Stimulated activated CD4-positive, alpha-beta T cell treated with anti-CD3 and anti-CD28 coated beads, Interleukin-2, amount 100 ng/mL, for 48 hours (primary cell): ENCODE results near the gene COPB2.

ENCODE experiments used
- DNase-seq, 2 donors: peaks; one replicate each; pipeline ENCODE4 v3.0.0-alpha.2; 2020

The COPB2 gene

GRCh38 chr3:139326131-139326530 is 63.3 kb downstream of the COPB2 start:
- no peak for DNase-seq

GRCh38 chr3:139325551-139325950 is 63.9 kb downstream of the COPB2 start:
- no peak for DNase-seq

DNA sequence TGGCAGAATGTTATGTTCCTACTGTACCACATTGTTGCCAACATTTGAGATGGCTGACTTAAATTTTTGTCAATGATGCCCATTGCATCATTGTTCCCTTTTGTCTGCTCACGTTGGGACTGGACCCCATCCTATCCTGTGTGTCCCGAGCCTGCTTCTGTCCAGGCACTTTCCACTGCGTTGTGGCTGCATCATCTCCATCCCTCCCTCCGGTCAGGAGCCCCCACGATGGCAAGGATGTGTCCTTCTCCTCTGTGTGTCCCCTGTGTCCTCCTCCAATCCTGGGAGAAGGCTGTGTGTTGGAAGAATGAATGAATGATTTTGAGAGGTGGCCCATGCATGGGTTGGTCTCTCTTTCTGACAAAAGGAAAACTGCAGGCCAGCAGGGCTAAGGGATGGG is 65.0 kb downstream of the COPB2 start:
- DNase-seq: no peak

- DNase-seq: no peak
Observed at GRCh38 chr3:139323146-139323545, 66.3 kb downstream of the COPB2 start.

DNA sequence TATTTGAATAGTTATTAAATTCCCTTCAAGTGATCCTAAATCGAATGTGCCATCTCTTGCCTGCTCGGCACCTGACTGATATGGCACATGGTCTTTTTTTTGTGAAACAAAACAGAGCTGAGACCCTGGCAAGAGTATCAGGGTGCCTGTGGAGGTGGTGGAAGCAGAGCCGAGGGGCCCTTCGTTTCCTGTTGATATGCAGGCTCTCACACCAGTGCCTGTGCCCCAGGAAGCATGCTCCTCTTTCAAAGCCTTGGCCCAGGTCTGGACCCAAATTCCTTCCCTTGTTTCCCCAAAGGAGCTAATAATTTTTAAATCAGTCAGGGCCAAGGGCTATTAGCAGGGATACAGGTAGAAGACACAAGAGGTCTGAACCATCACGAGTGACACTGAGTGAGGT is 67.1 kb downstream of the COPB2 start:
- DNase-seq: no peak

DNA sequence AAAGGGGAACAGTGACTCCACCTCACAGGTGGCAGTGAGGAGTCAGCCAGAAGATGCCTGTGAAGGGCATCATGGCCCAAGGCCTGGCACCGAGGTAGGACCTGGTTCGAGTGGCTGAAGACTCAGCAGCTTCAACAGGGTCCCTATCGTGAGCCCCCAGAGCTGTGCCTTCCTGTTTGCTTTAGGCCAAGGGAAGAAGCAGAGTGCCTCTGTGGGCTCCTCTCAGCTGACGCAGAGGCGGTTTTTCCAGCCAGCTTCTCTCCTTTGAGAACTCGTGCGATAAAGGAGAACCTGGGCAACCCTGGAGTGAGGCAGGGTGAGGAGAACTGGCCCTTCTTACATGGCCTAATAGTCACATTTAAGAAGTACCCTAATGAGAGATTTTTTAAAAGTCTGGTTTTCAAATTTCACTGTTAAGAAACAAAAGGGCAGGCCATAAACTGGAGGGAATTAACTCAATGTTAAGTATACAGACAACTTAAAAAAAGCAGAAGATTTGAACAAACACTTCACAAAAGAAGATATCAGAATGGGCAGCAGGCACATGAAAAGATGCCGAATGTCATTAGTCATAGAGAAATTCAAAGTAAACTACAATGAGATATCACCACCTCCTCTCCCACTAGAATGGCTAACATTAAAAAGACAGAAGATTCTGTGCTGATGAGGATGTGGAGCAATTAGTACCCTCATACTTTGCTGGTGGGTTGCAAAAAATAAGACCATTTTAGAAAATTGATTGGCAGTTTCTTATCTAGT is 68.7 kb downstream of the COPB2 start:
- DNase-seq: no peak

GRCh38 chr3:139319428-139320402 is 69.7 kb downstream of the COPB2 start:
- DNase-seq: no peak

DNA sequence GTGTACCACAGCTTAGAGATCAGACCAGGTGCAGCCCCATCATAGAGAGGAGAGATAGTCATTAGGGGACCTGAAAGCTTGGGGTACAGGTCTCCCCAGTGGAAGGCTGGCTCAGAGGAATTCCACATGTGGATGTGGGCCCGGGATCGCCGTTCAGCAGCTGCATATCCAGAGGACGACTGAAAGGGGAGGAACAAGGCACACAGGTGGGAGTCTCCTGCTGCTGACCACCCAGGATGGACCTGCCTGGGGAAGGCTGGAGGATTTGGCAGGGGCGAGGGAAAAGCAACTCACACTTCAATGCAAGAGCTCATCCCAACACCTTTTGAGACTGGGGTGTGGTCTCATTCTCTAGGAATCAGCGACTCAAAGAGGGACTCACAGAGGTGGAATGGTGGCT is 70.6 kb downstream of the COPB2 start:
- DNase-seq: no peak

DNA sequence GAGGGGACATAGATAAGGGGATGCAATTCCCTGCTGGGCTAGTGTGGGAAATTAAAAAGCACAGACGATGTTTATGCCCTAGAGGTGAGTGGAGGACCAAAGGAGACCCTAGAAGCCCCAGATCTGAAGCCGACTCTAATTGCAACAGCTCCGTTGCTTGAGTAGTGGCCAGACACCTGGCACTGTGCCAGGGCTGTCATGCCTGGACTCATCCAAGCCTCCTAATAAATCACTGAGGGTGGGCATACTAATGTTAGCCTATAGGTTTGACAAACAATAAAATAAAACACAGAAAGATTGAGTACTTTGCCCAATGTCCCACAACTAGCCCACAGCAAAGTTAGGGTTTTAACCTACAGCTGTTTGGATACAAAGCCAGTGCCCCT is 71.0 kb downstream of the COPB2 start:
- DNase-seq: no peak

DNA sequence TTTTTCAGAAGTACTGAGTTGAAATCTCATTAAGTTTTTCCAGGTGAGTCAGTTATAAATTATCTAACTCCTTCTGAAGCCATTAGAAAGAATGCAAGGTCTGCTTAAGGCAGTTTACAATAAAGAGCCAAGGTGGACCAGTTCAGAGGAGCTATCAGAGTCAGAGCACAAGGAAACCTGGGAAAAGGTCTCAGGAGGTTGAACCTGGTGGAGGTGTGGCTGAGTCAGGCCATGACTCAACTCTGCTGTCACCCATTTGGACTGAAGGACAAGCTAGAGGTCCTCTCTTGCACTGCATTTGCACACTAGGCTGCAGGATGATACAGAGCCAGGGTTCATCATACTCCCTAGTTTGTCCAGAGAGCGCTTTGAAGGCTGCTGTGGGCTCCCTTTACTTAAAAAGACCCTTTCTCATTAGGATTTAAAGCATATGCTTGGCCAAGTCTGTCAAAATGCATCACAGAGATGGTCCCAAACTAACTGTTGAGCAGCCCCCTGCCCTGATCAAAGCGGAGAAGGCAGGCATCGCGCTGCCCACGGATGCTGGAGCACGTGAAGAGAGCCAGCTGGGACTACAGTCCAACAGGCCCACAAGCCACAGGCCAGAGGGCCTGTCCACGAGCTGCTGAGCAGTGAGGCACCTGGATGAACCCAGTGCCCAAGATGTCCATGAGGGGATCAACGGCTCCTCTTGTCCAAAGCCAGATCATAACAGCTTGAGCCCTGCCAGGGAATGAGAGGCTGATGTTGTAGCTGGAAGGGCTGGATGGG is 71.6 kb downstream of the COPB2 start:
- DNase-seq: no peak

GRCh38 chr3:139317215-139317614 is 72.2 kb downstream of the COPB2 start:
- DNase-seq: no peak

DNA sequence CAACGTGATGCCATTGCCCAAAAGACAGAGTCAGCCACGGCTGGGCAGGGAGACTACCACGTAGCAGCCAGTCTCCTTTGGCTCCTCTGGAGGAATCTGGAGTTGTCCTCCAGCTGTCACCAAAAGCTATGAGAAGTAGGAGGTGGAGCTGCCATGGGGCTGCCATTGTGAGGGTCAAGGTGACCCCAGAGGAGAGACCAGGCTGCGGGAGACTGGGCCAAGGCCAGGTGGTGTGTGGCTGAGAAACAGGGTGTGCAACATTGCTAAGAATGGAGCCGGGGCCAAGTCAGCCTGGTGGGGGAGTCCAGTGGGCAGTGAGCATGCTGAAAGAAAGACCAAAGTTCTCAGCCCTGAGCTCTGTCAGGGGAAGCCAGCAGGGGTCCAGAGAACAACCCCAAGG is 75.5 kb downstream of the COPB2 start:
- DNase-seq: no peak

DNA sequence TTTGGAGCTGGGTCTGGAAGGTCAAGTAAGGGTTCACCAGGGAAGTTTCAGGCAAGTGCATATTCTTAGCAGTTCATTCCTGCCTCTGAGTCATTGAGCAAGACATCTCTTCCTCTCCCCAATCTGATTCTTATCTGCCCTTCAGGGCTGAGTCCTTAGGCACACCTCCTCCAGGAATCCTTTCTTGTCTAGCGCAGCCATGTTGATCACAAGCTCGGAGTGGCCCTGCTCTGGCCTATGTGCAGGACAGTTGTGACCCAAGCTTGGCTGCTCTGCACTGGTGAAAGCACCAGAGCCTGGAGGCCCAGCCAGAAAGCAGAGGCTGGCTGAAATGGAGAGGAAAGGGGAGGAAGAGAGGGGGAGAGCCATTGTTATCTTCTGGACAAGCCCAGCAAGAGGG is 76.5 kb downstream of the COPB2 start:
- no peak for DNase-seq

DNA sequence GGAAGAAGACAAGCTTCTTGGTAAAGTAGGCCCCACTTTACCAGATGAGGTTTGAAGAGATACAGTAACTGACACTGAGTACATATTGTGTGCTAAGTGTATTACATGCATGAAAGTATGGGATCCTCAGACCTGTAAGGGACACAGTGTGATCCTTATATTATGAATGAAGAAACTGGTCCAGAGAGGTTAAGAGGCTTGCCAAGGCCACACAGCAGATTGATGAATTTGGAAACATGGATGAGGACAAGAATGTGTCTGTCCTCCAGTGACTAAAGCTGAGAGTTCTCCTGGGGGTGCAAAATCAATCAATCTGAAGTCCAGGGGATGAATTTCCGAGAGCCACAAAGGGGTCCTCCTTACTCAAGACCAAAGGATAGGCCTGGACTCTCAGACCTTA is 77.0 kb downstream of the COPB2 start:
- no peak for DNase-seq

- no peak for DNase-seq
Observed at GRCh38 chr3:139311557-139311956, 77.9 kb downstream of the COPB2 start.

GRCh38 chr3:139310474-139310933 is 78.9 kb downstream of the COPB2 start:
- no peak for DNase-seq

DNA sequence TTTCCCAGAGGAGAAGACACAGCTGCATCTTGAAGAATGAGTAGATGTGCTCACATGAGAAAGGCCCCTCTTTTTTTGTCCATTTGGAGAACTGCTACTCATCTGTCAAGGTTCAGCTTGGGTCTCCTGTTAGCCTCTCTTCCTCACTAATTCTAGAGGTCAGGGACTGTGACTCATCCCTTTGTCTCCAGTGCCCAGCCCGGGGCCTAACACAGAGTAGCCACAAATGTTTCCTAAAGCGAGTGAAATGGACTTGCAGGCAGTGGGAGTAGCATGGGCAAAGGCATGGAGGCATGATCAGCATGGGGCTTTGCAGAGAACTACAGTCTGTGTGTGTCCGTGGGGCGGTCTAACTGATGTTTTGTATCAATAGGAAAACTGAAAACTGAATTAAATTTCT is 79.6 kb downstream of the COPB2 start:
- DNase-seq: no peak

DNA sequence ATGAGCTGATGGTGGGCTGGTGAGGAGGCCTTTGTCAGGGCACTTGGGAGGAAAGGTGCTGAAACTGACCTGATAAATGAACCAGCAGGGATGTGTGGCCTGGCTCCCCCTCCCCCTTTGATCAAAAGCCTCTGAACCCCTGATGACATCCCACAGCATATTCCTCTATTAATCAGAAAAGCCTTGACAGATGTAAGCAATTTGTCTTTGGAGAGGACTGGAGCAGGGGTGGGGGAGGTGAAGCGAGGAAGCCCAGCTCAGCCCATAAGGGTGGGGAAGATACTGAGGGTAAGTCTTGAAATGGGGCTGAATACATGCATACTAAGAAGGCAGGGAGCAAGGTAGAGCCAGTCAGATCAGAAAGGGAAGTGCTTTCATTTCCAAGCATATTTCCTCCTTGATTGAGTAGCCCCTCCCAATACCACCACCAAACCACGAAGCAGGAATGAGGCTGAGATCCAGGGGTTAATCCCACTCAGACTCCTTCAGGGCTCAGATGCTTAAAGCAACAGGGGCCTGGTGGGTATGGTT is 80.3 kb downstream of the COPB2 start:
- DNase-seq: no peak

- DNase-seq: no peak
Observed at GRCh38 chr3:139308560-139308959, 80.9 kb downstream of the COPB2 start.

GRCh38 chr3:139307601-139308555 is 81.6 kb downstream of the COPB2 start:
- no peak for DNase-seq
